B cell (primary cell): Measurements from ENCODE around the gene HSP90B1. TPM values are rescaled to one million over a fixed set of nuclear protein-coding genes. Genes with fewer than 3 reads are reported as not detected.

Experiments
- ATAC-seq: fragments of 200-7000 bp; cut with Tn5 transposase; one replicate; pipeline ENCODE4 v1.10.0; 2021; ENCODE audit warnings: low read depth, mild to moderate bottlenecking, moderate number of reproducible peaks, moderate library complexity
- CTCF ChIA-PET: fragments of 350-600 bp; sonication (Branson Sonifier 250); formaldehyde crosslinking; loops from one replicate; lab custom pipeline; 2021; ENCODE audit warnings: antibody characterized with exemption, inconsistent platforms; lab: Charles Lee
- POLR2A ChIA-PET: fragments of 350-600 bp; sonication (Branson Sonifier 250); formaldehyde crosslinking; loops from one replicate; lab custom pipeline; 2021; ENCODE audit warnings: antibody characterized with exemption; lab: Charles Lee
- DNase-seq: peaks from one replicate; pipeline ENCODE4 v3.0.0; 2013
- H2AFZ ChIP-seq: 2 replicates; pipeline ENCODE4 v1.6.1; 2012; ENCODE audit warnings: mild to moderate bottlenecking, low read depth, low read length; ENCODE audit not compliant: insufficient read depth, poor library complexity, severe bottlenecking
- H3K27ac ChIP-seq, 2 donors: 1 replicate in 1 of 2; 2 replicates in 1 of 2; pipeline ENCODE4 v1.5.1; 2012 to 2013; ENCODE audit warnings: low read length in 2 of 2, mild to moderate bottlenecking in 2 of 2, moderate library complexity in 1 of 2
- H3K27me3 ChIP-seq, 4 experiments: fragments of 200-600 bp in 1 of 4; sonication (generic) in 1 of 4; replicated peaks in 1 of 4; 1 replicate in 2 of 4; 2 replicates in 2 of 4; pipeline versions ENCODE4 v1.6.1 to v1.7.0; 2013 to 2016; ENCODE audit warnings: low read length in 3 of 4, mild to moderate bottlenecking in 2 of 4, mixed read lengths in 1 of 4, moderate library complexity in 1 of 4; ENCODE audit not compliant: insufficient read depth in 4 of 4, control insufficient read depth in 3 of 4; ENCODE audit errors: control extremely low read depth in 1 of 4
- H3K36me3 ChIP-seq, 2 experiments: replicated peaks in 1 of 2; 1 replicate in 1 of 2; 2 replicates in 1 of 2; pipeline versions ENCODE4 v1.6.1 to v1.7.1; 2013; ENCODE audit warnings: low read length in 1 of 2; ENCODE audit not compliant: insufficient read depth in 2 of 2, control insufficient read depth in 1 of 2; ENCODE audit errors: control extremely low read depth in 1 of 2, extremely low read depth in 1 of 2
- H3K4me1 ChIP-seq, 2 donors: fragments of 200-600 bp in 1 of 2; sonication (generic) in 1 of 2; 1 replicate in 1 of 2; 2 replicates in 1 of 2; pipeline versions ENCODE4 v1.5.1 to v1.6.1; 2013 to 2017; ENCODE audit warnings: low read length in 2 of 2; ENCODE audit not compliant: control insufficient read depth in 2 of 2, insufficient read depth in 2 of 2
- H3K4me2 ChIP-seq: replicated peaks from 2 replicates; pipeline ENCODE3; 2012; ENCODE audit warnings: mild to moderate bottlenecking, low read depth, low read length; ENCODE audit not compliant: poor library complexity, severe bottlenecking
- H3K4me3 ChIP-seq, 5 experiments: fragments of 200-600 bp in 1 of 5; sonication (generic) in 1 of 5; 1 replicate in 3 of 5; 2 replicates in 2 of 5; pipeline versions ENCODE4 v1.5.1 to v1.7.0; 2011 to 2016; ENCODE audit warnings: low read length in 4 of 5, mild to moderate bottlenecking in 4 of 5, low read depth in 2 of 5, control low read depth in 1 of 5, moderate library complexity in 1 of 5; ENCODE audit not compliant: insufficient read depth in 1 of 5; ENCODE audit errors: control extremely low read depth in 1 of 5, extremely low read depth in 1 of 5
- H3K79me2 ChIP-seq: fragments of 200-600 bp; sonication (generic); one replicate; pipeline ENCODE4 v1.6.0; 2016; ENCODE audit warnings: low read length; ENCODE audit not compliant: control insufficient read depth, insufficient read depth
- H3K9ac ChIP-seq: fragments of 200-600 bp; sonication (generic); 2 replicates; pipeline ENCODE4 v1.6.1; 2017; ENCODE audit warnings: mild to moderate bottlenecking, low read length, moderate library complexity
- H3K9me3 ChIP-seq, 3 donors: one replicate each; pipeline versions ENCODE4 v1.6.1 to v1.7.1; 2013; ENCODE audit warnings: low read length in 2 of 3; ENCODE audit not compliant: control insufficient read depth in 2 of 3, insufficient read depth in 1 of 3; ENCODE audit errors: control extremely low read depth in 1 of 3
- H4K20me1 ChIP-seq: 2 replicates; pipeline ENCODE4 v1.6.0; 2012; ENCODE audit warnings: mild to moderate bottlenecking, low read length; ENCODE audit not compliant: insufficient read depth, control insufficient read depth, poor library complexity, severe bottlenecking
- H3K27ac Mint-ChIP-seq: one replicate; pipeline ENCODE4 v1.8.0; 2021; ENCODE audit warnings: mixed read lengths
- H3K27me3 Mint-ChIP-seq: one replicate; pipeline ENCODE4 v1.8.0; 2021; ENCODE audit warnings: mixed read lengths
- H3K4me1 Mint-ChIP-seq: one replicate; pipeline ENCODE4 v1.8.0; 2021; ENCODE audit warnings: mixed read lengths
- H3K4me3 Mint-ChIP-seq: one replicate; pipeline ENCODE4 v1.8.0; 2021; ENCODE audit warnings: mixed read lengths
- H3K9me3 Mint-ChIP-seq: one replicate; pipeline ENCODE4 v1.8.0; 2022; ENCODE audit warnings: mixed read lengths; ENCODE audit not compliant: insufficient read depth
- CTCF ChIP-seq: fragments of 200-600 bp; IDR thresholded peaks from one replicate; pipeline ENCODE4 v1.8.0; 2022; ENCODE audit warnings: antibody characterized with exemption, mild to moderate bottlenecking
- EZH2 ChIP-seq: IDR thresholded peaks from 2 replicates; pipeline ENCODE4 v1.6.1; 2012; ENCODE audit warnings: borderline replicate concordance, low read depth, mild to moderate bottlenecking, moderate library complexity, low read length; ENCODE audit not compliant: insufficient read depth, poor library complexity, severe bottlenecking
- WGBS: methylation state at CpG from one replicate; pipeline ENCODE4 v1.1.5; 2013; ENCODE audit warnings: missing lambda C conversion rate; ENCODE audit not compliant: insufficient coverage; 5-methylcytosine and 5-hydroxymethylcytosine counted together
- intact Hi-C: fragments of 100-400 bp; cut with micrococcal nuclease; formaldehyde crosslinking; loops from one replicate; pipeline ENCODE4 v1.10.0; 2022
- polyA plus RNA-seq: library from polyadenylated mRNA; depleted of rRNA; stranded (reverse); fragments of >200 nt; gene quantifications from 2 replicates; pipeline ENCODE4 v1.2.3, GENCODE V29; 2012
- total RNA-seq, 2 donors: library from RNA; stranded (reverse); fragments of 120-200 nt in 1 of 2; gene quantifications; 1 replicate in 1 of 2; 2 replicates in 1 of 2; pipeline versions ENCODE4 v1.2.3 to v1.2.4, GENCODE V29; 2013 to 2022

Gene HSP90B1
- total and polyA plus RNA-seq, 2 donors (not counting 1 experiment from before 2014, with no cell fraction given): 94.5 to 203 TPM

GRCh38 chr12:103973909-103974308 lies 43.7 kb downstream of the HSP90B1 start:
- no peak for DNase-seq
- H3K9me3 ChIP-seq: no peaks in the 10 kb centered on the region
- H3K4me3 ChIP-seq: no peak overlapping the region
- CTCF ChIA-PET: interaction anchor here (1.1 kb wide), 1 partner anchor 90 kb away, joined by 3 read pairs; no protein-coding TSS in a partner anchor
- no peak overlapping the region for H2AFZ ChIP-seq
- no peak overlapping the region for H3K4me2 ChIP-seq
- H3K9ac ChIP-seq: no peak overlapping the region
- peaks cover 34% of the 10 kb centered on the region for H3K4me1 Mint-ChIP-seq
- H3K4me3 Mint-ChIP-seq: no peak overlapping the region
- TF ChIP-seq CTCF: no peak
- TF ChIP-seq EZH2: no peak
- peaks cover 89% of the 10 kb centered on the region for H3K79me2 ChIP-seq
- H3K27me3 ChIP-seq: no peaks in the 10 kb centered on the region
- no peaks in the 10 kb centered on the region for H3K9me3 Mint-ChIP-seq
- no peak overlapping the region for H3K27ac Mint-ChIP-seq
- H3K27ac ChIP-seq: no peak overlapping the region
- H4K20me1 ChIP-seq: peaks cover 74% of the 10 kb centered on the region
- peaks cover 10 to 11% of the 10 kb centered on the region in 2 donors for H3K4me1 ChIP-seq
- intact Hi-C loops: no loop called here
- peaks cover 5 to 32% of the 10 kb centered on the region in 2 experiments for H3K36me3 ChIP-seq
- POLR2A ChIA-PET: no interaction called here
- WGBS: no CpG with 5 or more reads among the region's 2 CpGs
- no peaks in the 10 kb centered on the region for H3K27me3 Mint-ChIP-seq
- no peak for ATAC-seq

- WGBS: 100% methylated on average over 2 of the region's 2 CpGs
- no peak overlapping the region for H3K27ac Mint-ChIP-seq
These were observed 45.2 kb downstream of the HSP90B1 start for GRCh38 chr12:103975368-103975767.

More at GRCh38 chr12:103975368-103975767, 45.2 kb downstream of the HSP90B1 start:
- no peaks in the 10 kb centered on the region for H3K27me3 ChIP-seq
- H3K9me3 ChIP-seq: no peaks in the 10 kb centered on the region
- H3K4me2 ChIP-seq: no peak overlapping the region
- H3K4me1 ChIP-seq: peaks cover 10 to 11% of the 10 kb centered on the region in 2 donors
- no peaks in the 10 kb centered on the region for H3K27me3 Mint-ChIP-seq
- H3K4me3 ChIP-seq: no peak overlapping the region
- intact Hi-C loops: no loop called here
- TF ChIP-seq CTCF (no peak), EZH2 (no peak)
- ATAC-seq (no peak), DNase-seq (no peak)
- H3K36me3 ChIP-seq: peaks cover 6 to 33% of the 10 kb centered on the region in 2 experiments
- H4K20me1 ChIP-seq: peaks cover 68% of the 10 kb centered on the region
- no peak overlapping the region for H3K9ac ChIP-seq
- H3K27ac ChIP-seq: no peak overlapping the region
- H3K9me3 Mint-ChIP-seq: no peaks in the 10 kb centered on the region
- peaks cover 74% of the 10 kb centered on the region for H3K79me2 ChIP-seq
- peaks cover 29% of the 10 kb centered on the region for H3K4me1 Mint-ChIP-seq
- H3K4me3 Mint-ChIP-seq: no peak overlapping the region
- POLR2A ChIA-PET: no interaction called here
- CTCF ChIA-PET: no interaction called here
- no peak overlapping the region for H2AFZ ChIP-seq
